DMS 273 (cell line): ENCODE results near the gene MAP3K1.
"Not testable (repeated sequence)": the region's sequence is repeated elsewhere in the genome, so short reads cannot be mapped to it uniquely, and the experiment has no call there.

Source experiments
- DNase-seq: peaks from one replicate; lab custom pipeline; 2025; ENCODE audit not compliant: unreplicated experiment; lab: John Stamatoyannopoulos, UW

Gene MAP3K1

GRCh38 chr5:56815658-56816545 is 553 bp downstream of the MAP3K1 start:
- peak; percentile 59 for DNase-seq

DNA sequence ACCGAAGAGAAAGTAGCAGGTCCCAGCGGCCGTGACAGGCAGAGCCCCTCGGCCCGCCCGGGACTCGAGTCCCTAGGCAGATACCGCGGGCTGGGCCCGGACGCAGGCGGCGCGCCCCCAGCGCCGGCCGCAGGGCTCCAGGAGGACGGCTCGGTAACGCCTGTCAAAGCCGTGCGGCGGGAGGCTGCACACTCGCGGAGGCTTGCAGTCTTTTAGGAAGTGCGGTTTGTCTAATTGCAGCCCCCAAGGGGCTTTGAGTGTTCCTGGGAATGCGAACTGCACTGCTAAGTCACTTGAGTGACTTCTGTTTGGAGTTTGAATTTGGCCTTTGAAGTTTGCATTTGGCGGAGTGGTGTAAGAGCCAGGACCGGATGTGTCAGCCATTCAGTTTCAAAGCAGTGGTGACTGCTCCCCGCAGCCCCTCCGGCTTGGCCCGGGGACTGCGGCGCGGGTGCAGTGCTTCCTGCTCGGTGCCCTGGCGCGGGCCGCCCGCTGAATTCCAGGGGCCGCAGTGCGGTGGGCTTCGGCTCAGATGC is 1.3 kb downstream of the MAP3K1 start:
- DNase-seq: peak; percentile 81

GRCh38 chr5:56817263-56818014 is 2.1 kb downstream of the MAP3K1 start:
- DNase-seq: peak; percentile 27

GRCh38 chr5:56818450-56819037 is 3.2 kb downstream of the MAP3K1 start:
- no peak for DNase-seq

GRCh38 chr5:56819060-56819881 is 3.9 kb downstream of the MAP3K1 start:
- no peak for DNase-seq

DNA sequence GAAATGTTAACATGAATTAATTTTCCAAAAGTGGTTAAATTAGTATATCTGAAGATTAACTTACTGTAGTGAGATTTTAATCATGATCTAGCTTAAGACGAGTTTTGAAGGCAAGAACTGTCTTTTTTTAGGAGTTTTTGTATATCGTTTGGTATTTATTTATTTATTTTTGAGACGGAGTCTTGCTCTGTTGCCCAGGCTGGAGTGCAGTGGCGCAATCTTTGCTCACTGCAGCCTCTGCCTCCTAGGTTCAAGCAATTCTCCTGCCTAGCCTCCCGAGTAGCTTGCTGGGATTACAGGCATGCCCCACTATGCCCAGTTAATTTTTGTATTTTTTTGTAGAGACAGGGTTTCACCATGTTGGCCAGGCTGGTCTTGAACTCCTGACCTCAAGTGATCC is 6.5 kb downstream of the MAP3K1 start:
- DNase-seq: not testable (repeated sequence)

DNA sequence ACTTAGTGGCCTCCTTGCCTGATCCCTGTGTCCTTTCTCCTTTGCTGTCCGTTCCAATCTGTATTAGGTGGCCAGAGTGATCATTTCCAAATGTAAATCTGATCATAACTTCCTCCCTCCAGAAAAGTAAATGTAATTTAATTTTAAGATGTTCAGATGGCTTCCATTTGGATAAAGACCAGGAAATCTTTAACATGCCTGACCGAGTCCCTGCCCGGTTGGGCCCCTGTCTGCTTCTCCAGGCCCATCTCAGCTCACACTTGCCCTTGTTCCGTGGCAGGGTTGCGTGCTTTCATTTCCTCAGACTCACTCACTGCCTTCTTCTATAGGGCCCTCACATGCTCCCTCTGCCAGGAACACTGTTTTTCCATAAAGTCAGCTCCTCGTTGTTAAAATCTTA is 7.6 kb downstream of the MAP3K1 start:
- DNase-seq: no peak

DNA sequence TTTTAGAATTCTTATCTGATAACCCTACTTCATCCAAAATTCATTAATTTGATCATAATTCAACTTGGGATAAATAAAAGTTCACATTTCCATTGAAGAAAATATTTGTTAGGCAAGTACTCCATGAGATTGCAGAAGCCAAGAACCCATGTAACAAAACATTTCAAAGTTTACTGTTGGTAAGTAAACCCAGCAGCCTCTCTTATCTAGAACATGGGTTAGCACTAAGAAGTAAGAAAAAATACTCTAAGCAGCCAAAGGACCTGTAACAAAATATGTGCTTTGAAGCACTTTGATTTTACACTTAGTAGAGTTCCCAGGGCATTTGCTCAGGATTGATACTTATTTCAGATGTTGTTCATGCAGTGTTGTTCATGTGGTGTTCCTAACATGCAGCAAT is 8.7 kb downstream of the MAP3K1 start:
- no peak for DNase-seq

DNA sequence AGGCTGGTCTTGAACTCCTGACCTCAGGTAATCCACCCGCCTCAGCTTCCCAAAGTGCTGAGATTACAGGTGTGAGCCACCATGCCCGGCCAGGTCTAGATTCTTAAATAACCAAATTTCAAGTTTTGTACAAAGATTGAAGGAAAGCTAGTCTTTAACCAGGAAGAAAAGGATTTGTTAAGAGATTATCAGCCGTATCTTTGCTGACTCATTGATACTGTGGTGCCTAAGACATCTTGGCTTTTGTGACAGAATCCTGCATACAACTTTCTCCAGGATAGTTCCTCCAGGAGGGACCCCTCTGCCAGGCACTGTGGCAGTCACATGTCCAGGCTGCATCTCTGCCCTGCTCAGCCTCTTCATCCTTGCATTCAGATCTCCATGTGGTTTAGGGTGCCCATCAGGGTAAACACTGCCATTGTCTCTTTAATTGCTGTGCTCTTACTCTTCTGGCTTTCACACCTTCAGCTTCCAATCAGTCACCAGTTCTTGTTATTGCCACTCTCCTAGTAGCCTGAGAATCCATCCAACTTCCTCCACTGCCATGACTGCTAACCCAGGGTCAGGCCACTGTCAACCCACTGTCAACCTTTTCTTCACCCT is 10.0 kb downstream of the MAP3K1 start:
- no peak for DNase-seq

GRCh38 chr5:56827049-56827448 is 11.7 kb downstream of the MAP3K1 start:
- peak; percentile 29 for DNase-seq

DNA sequence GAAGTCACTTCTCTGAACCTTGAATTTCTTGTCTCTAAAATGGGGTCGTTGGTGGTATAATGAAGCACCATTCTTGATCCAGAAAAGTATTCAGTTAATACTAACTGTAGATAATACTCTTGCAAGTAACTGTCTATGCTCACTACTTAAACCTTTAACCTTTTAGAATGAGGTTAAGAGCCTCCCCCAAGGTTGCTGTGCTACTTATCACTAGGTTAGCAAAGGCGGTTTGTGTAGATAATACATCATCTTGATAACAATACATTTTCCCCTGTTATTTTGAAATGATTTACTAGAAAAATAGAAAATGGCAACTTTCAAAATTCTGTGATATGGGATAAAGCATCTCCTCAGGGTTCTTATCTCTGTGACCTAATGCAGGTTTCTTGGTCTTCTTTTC is 12.6 kb downstream of the MAP3K1 start:
- DNase-seq: no peak

GRCh38 chr5:56829137-56829908 is 14.0 kb downstream of the MAP3K1 start:
- no peak for DNase-seq

DNA sequence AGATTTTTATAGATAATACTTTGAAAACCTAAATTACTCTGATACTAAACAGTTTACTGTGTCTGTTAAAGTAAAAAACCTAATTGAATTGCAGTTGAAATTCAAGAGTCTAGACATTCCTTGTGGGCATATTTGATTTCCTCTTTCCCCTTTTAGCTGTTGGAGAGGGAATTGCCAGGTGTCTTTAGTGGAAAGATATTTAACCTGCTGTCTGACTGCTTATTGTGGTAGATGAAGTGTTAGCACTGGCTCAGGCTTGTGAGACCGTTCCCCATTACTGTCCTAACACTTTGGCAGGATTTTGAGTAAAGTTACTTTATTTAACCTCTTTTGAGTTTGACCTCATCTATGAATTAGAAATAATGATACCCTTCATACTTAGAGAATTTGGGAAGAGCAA is 16.4 kb downstream of the MAP3K1 start:
- no peak for DNase-seq

- DNase-seq: no peak
Measured at GRCh38 chr5:56833325-56833724, 18.0 kb downstream of the MAP3K1 start.

DNA sequence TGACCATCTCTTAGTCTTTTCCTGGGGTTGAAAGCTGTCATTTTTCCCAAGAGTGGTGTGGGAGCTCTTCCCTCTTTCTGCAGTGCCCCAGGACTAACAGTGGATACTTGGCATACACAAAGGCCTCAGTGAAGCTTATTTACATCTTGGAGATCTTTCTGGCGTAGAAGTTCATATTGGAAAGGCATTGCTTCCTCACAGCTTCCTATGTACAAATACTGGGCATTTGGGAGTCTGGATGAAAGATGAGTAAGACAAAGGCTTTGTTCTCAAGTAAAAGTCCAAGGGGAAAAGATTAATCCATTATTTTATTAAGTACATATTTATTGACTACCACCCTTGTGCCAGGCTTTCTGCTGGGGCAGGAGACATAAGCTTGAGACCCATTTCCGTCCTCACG is 22.0 kb downstream of the MAP3K1 start:
- no peak for DNase-seq

- DNase-seq: no peak
Measured at GRCh38 chr5:56837956-56838355, 22.6 kb downstream of the MAP3K1 start.

GRCh38 chr5:56838409-56839039 is 23.2 kb downstream of the MAP3K1 start:
- peak; percentile 68 for DNase-seq

DNA sequence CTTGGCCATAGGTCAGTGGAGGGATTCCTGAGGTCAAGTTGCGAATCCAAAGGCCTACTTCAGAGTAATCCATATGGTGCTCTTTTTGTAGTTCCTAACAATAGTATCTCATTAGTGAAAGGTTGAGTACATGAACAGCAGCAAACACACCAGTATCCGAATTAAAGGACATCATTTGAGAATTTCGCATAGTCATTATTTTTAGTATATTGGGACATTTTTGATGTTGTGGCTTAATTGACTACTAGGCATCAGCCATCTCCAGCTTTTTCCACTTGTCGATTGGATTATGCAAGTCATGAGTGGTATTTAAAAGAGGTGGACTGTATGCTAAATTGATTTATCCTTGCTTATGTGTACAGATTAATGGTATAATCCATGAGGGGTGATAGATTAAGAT is 23.7 kb downstream of the MAP3K1 start:
- DNase-seq: no peak

- DNase-seq: no peak
Measured at GRCh38 chr5:56840597-56840996, 25.2 kb downstream of the MAP3K1 start.
